WTC11 (cell line): Measurements from ENCODE around the gene PES1. TPM values are rescaled to one million over a fixed set of nuclear protein-coding genes. Genes with fewer than 3 reads are reported as not detected.
A peak's percentile ranks its signal among the peaks of the same experiment; 100 is the strongest.

Experiments
- ATAC-seq: fragments of 200-7000 bp; cut with Tn5 transposase; 2 replicates; pipeline ENCODE4 v1.10.0; 2021; ENCODE audit warnings: mild to moderate bottlenecking, moderate library complexity
- CTCF ChIA-PET: fragments of 300-600 bp; sonication (Branson Sonifier 250); formaldehyde crosslinking; loops from one replicate; lab custom pipeline; 2021; ENCODE audit warnings: antibody characterized with exemption; lab: Charles Lee
- POLR2A ChIA-PET: fragments of 350-600 bp; sonication (Branson Sonifier 250); formaldehyde crosslinking; loops from one replicate; lab custom pipeline; 2021; ENCODE audit warnings: antibody characterized with exemption; lab: Charles Lee
- DNase-seq: peaks from one replicate; pipeline ENCODE4 v3.0.0; 2021; ENCODE audit warnings: low spot score
- H3K27ac Mint-ChIP-seq: 2 replicates; pipeline ENCODE4 v1.8.0; 2021; ENCODE audit warnings: mixed read lengths
- H3K27me3 Mint-ChIP-seq: 2 replicates; pipeline ENCODE4 v1.8.0; 2021; ENCODE audit warnings: low read depth, mild to moderate bottlenecking, moderate library complexity, mixed read lengths
- H3K36me3 Mint-ChIP-seq: 2 replicates; pipeline ENCODE4 v1.8.0; 2021; ENCODE audit warnings: mixed read lengths
- H3K4me1 Mint-ChIP-seq: 2 replicates; pipeline ENCODE4 v1.8.0; 2022; ENCODE audit warnings: mixed read lengths
- H3K4me3 Mint-ChIP-seq: 2 replicates; pipeline ENCODE4 v1.8.0; 2021; ENCODE audit warnings: mild to moderate bottlenecking, moderate library complexity, mixed read lengths
- H3K9me3 Mint-ChIP-seq: 2 replicates; pipeline ENCODE4 v1.8.0; 2021; ENCODE audit warnings: mixed read lengths
- AFF4 ChIP-seq: sonication (generic); formaldehyde crosslinking; IDR thresholded peaks from 2 replicates; pipeline ENCODE4 v1.8.1; 2023; ENCODE audit warnings: mild to moderate bottlenecking, missing genetic modification reagents, borderline replicate concordance
- CREB1 ChIP-seq: sonication (generic); formaldehyde crosslinking; IDR thresholded peaks from 2 replicates; pipeline ENCODE4 v1.8.0; 2023; ENCODE audit warnings: mild to moderate bottlenecking, missing genetic modification reagents
- E2F5 ChIP-seq: sonication (generic); formaldehyde crosslinking; IDR thresholded peaks from 2 replicates; pipeline ENCODE4 v1.8.1; 2022; ENCODE audit warnings: mild to moderate bottlenecking, moderate library complexity, missing genetic modification reagents
- FOXK1 ChIP-seq: sonication (generic); formaldehyde crosslinking; IDR thresholded peaks from 2 replicates; pipeline ENCODE4 v1.8.0; 2022; ENCODE audit warnings: mild to moderate bottlenecking, moderate library complexity, missing genetic modification reagents
- HMGA2 ChIP-seq: fragments of 250-450 bp; sonication (Bioruptor Pico); IDR thresholded peaks from 2 replicates; pipeline ENCODE4 v1.4.0; 2021; ENCODE audit warnings: mild to moderate bottlenecking, moderate library complexity
- MYBL2 ChIP-seq: sonication (generic); formaldehyde crosslinking; IDR thresholded peaks from 2 replicates; pipeline ENCODE4 v1.8.1; 2023; ENCODE audit warnings: mild to moderate bottlenecking, moderate library complexity, missing genetic modification reagents
- NFE2L1 ChIP-seq: sonication (generic); formaldehyde crosslinking; IDR thresholded peaks from 2 replicates; pipeline ENCODE4 v1.8.1; 2023; ENCODE audit warnings: missing genetic modification reagents
- NFYB ChIP-seq: sonication (generic); formaldehyde crosslinking; conservative IDR thresholded peaks from 2 replicates; pipeline ENCODE4 v1.8.0; 2022; ENCODE audit warnings: low read depth, missing genetic modification reagents
- PREB ChIP-seq: sonication (generic); formaldehyde crosslinking; IDR thresholded peaks from 2 replicates; pipeline ENCODE4 v1.8.1; 2022; ENCODE audit warnings: mild to moderate bottlenecking, missing genetic modification reagents, moderate library complexity, borderline replicate concordance
- RELA ChIP-seq: sonication (generic); formaldehyde crosslinking; IDR thresholded peaks from 2 replicates; pipeline ENCODE4 v1.8.1; 2022; ENCODE audit warnings: missing genetic modification reagents, mild to moderate bottlenecking, borderline replicate concordance
- SMAD4 ChIP-seq: sonication (generic); formaldehyde crosslinking; IDR thresholded peaks from 2 replicates; pipeline ENCODE4 v1.8.0; 2022; ENCODE audit warnings: mild to moderate bottlenecking, missing genetic modification reagents
- TCF7 ChIP-seq: sonication (generic); formaldehyde crosslinking; IDR thresholded peaks from 2 replicates; pipeline ENCODE4 v1.8.0; 2022; ENCODE audit warnings: mild to moderate bottlenecking, low read depth, missing genetic modification reagents, moderate library complexity
- ZBTB43 ChIP-seq: sonication (generic); formaldehyde crosslinking; IDR thresholded peaks from 2 replicates; pipeline ENCODE4 v1.8.1; 2023; ENCODE audit warnings: mild to moderate bottlenecking, missing genetic modification reagents
- ZNF263 ChIP-seq: sonication (generic); formaldehyde crosslinking; IDR thresholded peaks from 2 replicates; pipeline ENCODE4 v1.8.1; 2022; ENCODE audit warnings: low read depth, mild to moderate bottlenecking, moderate library complexity, missing genetic modification reagents
- ZNF416 ChIP-seq: fragments of 250-450 bp; sonication (Bioruptor Pico); IDR thresholded peaks from 2 replicates; pipeline ENCODE4 v1.9.0; 2021; ENCODE audit warnings: mild to moderate bottlenecking, inconsistent platforms
- ZNF423 ChIP-seq: fragments of 250-450 bp; sonication (Bioruptor Pico); IDR thresholded peaks from 2 replicates; pipeline ENCODE4 v2.1.2; 2022; ENCODE audit warnings: mild to moderate bottlenecking, moderate library complexity
- total RNA-seq: library from RNA; stranded (reverse); gene quantifications from 3 replicates; pipeline ENCODE4 v1.2.3, GENCODE V29; 2021

Gene PES1
- total RNA-seq, 1 experiment from 2014 or later, result 128 TPM

- CTCF ChIA-PET, result interaction anchor here (1.0 kb wide), 1 partner anchor 22 kb away, joined by 3 read pairs; the partner anchor contains the start of gene TCN2
These were observed 7.3 kb downstream of the PES1 start for GRCh38 chr22:30584441-30584840.

GRCh38 chr22:30582788-30583545, 8.7 kb downstream of the PES1 start:
- DNase-seq (no peak), ATAC-seq (peak; percentile 58)
- POLR2A ChIA-PET, result no interaction called here
- Mint-ChIP-seq H3K9me3 (no peaks in the 10 kb centered on the region), H3K36me3 (peaks cover 59% of the 10 kb centered on the region), H3K4me1 (no peaks in the 10 kb centered on the region), H3K27me3 (no peaks in the 10 kb centered on the region), H3K27ac (no peak overlapping the region), H3K4me3 (no peak overlapping the region)
- CTCF ChIA-PET, result interaction anchor here (0.9 to 2.2 kb wide), 2 partner anchors 10 to 28 kb away, joined by 3 to 5 read pairs; no protein-coding TSS in a partner anchor
- no peak for TF ChIP-seq PREB (CRISPR knock-in tag)
- TF ChIP-seq E2F5, result no peak
- no peak for TF ChIP-seq MYBL2 (CRISPR knock-in tag)
- no peak for TF ChIP-seq AFF4
- no peak for TF ChIP-seq NFYB (CRISPR knock-in tag)
- TF ChIP-seq ZBTB43 (CRISPR knock-in tag), result no peak
- no peak for TF ChIP-seq NFE2L1 (CRISPR knock-in tag)
- no peak for TF ChIP-seq FOXK1 (CRISPR knock-in tag)
- no peak for TF ChIP-seq ZNF263 (CRISPR knock-in tag)

More at GRCh38 chr22:30584441-30584840, 7.3 kb downstream of the PES1 start:
- H3K27ac Mint-ChIP-seq, result no peak overlapping the region
- no peak for ATAC-seq
- H3K36me3 Mint-ChIP-seq, result peaks cover 63% of the 10 kb centered on the region
- TF ChIP-seq HMGA2 (CRISPR knock-in tag) (no peak), SMAD4 (no peak), RELA (CRISPR knock-in tag) (no peak), TCF7 (no peak), CREB1 (CRISPR knock-in tag) (no peak), ZNF416 (no peak), ZNF423 (CRISPR knock-in tag) (no peak)
- TF ChIP-seq, all 79 proteins: peak for 0
- H3K4me1 Mint-ChIP-seq, result no peaks in the 10 kb centered on the region
- H3K27me3 Mint-ChIP-seq, result no peaks in the 10 kb centered on the region
- no peaks in the 10 kb centered on the region for H3K9me3 Mint-ChIP-seq
- POLR2A ChIA-PET, result no interaction called here
- no peak overlapping the region for H3K4me3 Mint-ChIP-seq
- no peak for DNase-seq
